HFFc6 (cell line): ENCODE measurements around the gene ARSB. TPM values are rescaled to one million over a fixed set of nuclear protein-coding genes. Genes with fewer than 3 reads are reported as not detected.

ENCODE experiments used
- DNase-seq: peaks from one replicate; pipeline ENCODE4 v3.0.0-alpha.2; 2018
- H3K27ac Mint-ChIP-seq: 2 replicates; pipeline ENCODE4 v1.8.0; 2020; ENCODE audit warnings: mild to moderate bottlenecking, mixed read lengths
- H3K27me3 Mint-ChIP-seq: 2 replicates; pipeline ENCODE4 v1.8.0; 2021; ENCODE audit warnings: mild to moderate bottlenecking, moderate library complexity, mixed read lengths; ENCODE audit not compliant: insufficient read depth
- H3K36me3 Mint-ChIP-seq: 2 replicates; pipeline ENCODE4 v1.8.0; 2021; ENCODE audit warnings: low read depth, mixed read lengths
- H3K4me1 Mint-ChIP-seq: 2 replicates; pipeline ENCODE4 v1.8.0; 2020; ENCODE audit warnings: low read depth, mixed read lengths
- H3K4me3 Mint-ChIP-seq: 2 replicates; pipeline ENCODE4 v1.8.0; 2020; ENCODE audit warnings: mild to moderate bottlenecking, moderate library complexity, mixed read lengths
- H3K9me3 Mint-ChIP-seq: 2 replicates; pipeline ENCODE4 v1.8.0; 2020; ENCODE audit warnings: mild to moderate bottlenecking, mixed read lengths
- CTCF ChIP-seq: fragments of 200-600 bp; sonication (generic); IDR thresholded peaks from 2 replicates; pipeline ENCODE4 v1.5.0; 2021; ENCODE audit warnings: antibody characterized with exemption, mild to moderate bottlenecking
- total RNA-seq, 6 experiments: library from RNA; stranded (reverse); fragmentation: NEBNext Ultra II Directional; extraction: Animal tissue kit (Norgen Biotek cat#: 25700); gene quantifications; 2 replicates in 1 of 6; 3 replicates in 5 of 6; pipeline ENCODE4 v1.2.3, GENCODE V29; 2021

Gene ARSB
- total RNA-seq, 6 experiments from 2014 or later = 24.4 to 32.7 (median 27.8) TPM

GRCh38 chr5:78920604-78921003 is 64.5 kb downstream of the ARSB start:
- peak; percentile 35 for DNase-seq
- no peaks in the 10 kb centered on the region for H3K36me3 Mint-ChIP-seq
- H3K4me1 Mint-ChIP-seq = no peaks in the 10 kb centered on the region
- H3K4me3 Mint-ChIP-seq = no peak overlapping the region
- H3K27ac Mint-ChIP-seq = no peak overlapping the region
- peak; percentile 42 for TF ChIP-seq CTCF
- H3K27me3 Mint-ChIP-seq = no peaks in the 10 kb centered on the region
- no peaks in the 10 kb centered on the region for H3K9me3 Mint-ChIP-seq

- Mint-ChIP-seq H3K4me1 (no peaks in the 10 kb centered on the region), H3K9me3 (no peaks in the 10 kb centered on the region), H3K27me3 (no peaks in the 10 kb centered on the region), H3K27ac (no peak overlapping the region), H3K36me3 (no peaks in the 10 kb centered on the region), H3K4me3 (no peak overlapping the region)
- DNase-seq = no peak
- no peak for TF ChIP-seq CTCF
These were observed 65.3 kb downstream of the ARSB start for GRCh38 chr5:78919796-78920195.

- Mint-ChIP-seq H3K27me3 (no peaks in the 10 kb centered on the region), H3K36me3 (no peaks in the 10 kb centered on the region), H3K4me3 (no peak overlapping the region), H3K9me3 (no peaks in the 10 kb centered on the region), H3K4me1 (no peaks in the 10 kb centered on the region), H3K27ac (no peak overlapping the region)
- no peak for DNase-seq
- TF ChIP-seq CTCF = no peak
These were observed 69.1 kb downstream of the ARSB start for GRCh38 chr5:78916044-78916443.

- Mint-ChIP-seq H3K36me3 (no peaks in the 10 kb centered on the region), H3K4me3 (no peak overlapping the region), H3K9me3 (no peaks in the 10 kb centered on the region), H3K27me3 (no peaks in the 10 kb centered on the region), H3K27ac (no peak overlapping the region), H3K4me1 (peaks cover 3% of the 10 kb centered on the region; the same call in 1 of the 2 replicates)
- no peak for DNase-seq
- no peak for TF ChIP-seq CTCF
These were observed 69.9 kb downstream of the ARSB start for GRCh38 chr5:78915170-78915569.

- peaks cover 23% of the 10 kb centered on the region for H3K4me1 Mint-ChIP-seq
- no peak overlapping the region for H3K27ac Mint-ChIP-seq
- no peak for DNase-seq
These were observed 72.3 kb downstream of the ARSB start for GRCh38 chr5:78912811-78913210.

More at GRCh38 chr5:78912811-78913210, 72.3 kb downstream of the ARSB start:
- H3K4me3 Mint-ChIP-seq = no peak overlapping the region
- no peak for TF ChIP-seq CTCF
- H3K9me3 Mint-ChIP-seq = no peaks in the 10 kb centered on the region
- no peaks in the 10 kb centered on the region; the same call in 1 of the 2 replicates for H3K27me3 Mint-ChIP-seq
- no peaks in the 10 kb centered on the region for H3K36me3 Mint-ChIP-seq
